ENCODE measurements around the gene KCTD21.

Gene KCTD21

GRCh38 chr11:78145511-78146025 is 42.9 kb downstream of the KCTD21 start:
- Histone ChIP-seq H3K4me1 (ENCODE audit: control insufficient read depth in 1 of 2, insufficient read depth in 2 of 2, low read length in 2 of 2) (no peaks in the 10 kb centered on the region), H3K9me3 (ENCODE audit: control insufficient read depth in 1 of 2, low read length in 2 of 2) (no peaks in the 10 kb centered on the region)

GRCh38 chr11:78140392-78141077 is 47.9 kb downstream of the KCTD21 start:
- peak overlapping the region in 1 of 2 donors; percentile 19 for H3K4me3 ChIP-seq (ENCODE audit: low read depth in 1 of 2, low read length in 2 of 2)
- H3K4me1 ChIP-seq (ENCODE audit: control insufficient read depth in 1 of 2, insufficient read depth in 2 of 2, low read length in 2 of 2): peaks cover 8 to 13% of the 10 kb centered on the region in 2 donors
- H3K36me3 ChIP-seq (ENCODE audit: control insufficient read depth in 1 of 2, insufficient read depth in 2 of 2, low read length in 2 of 2): no peaks in the 10 kb centered on the region
- H3K27ac ChIP-seq (ENCODE audit: low read depth, low read length): no peak overlapping the region
- no peaks in the 10 kb centered on the region for H3K27me3 ChIP-seq (ENCODE audit: control insufficient read depth in 1 of 2, insufficient read depth in 2 of 2, low read length in 2 of 2)
- H3K9ac ChIP-seq (ENCODE audit: low read depth in 1 of 2, low read length in 2 of 2): no peak overlapping the region
- H3K9me3 ChIP-seq (ENCODE audit: control insufficient read depth in 1 of 2, low read length in 2 of 2): no peaks in the 10 kb centered on the region

More at GRCh38 chr11:78145511-78146025, 42.9 kb downstream of the KCTD21 start:
- no peak overlapping the region for H3K4me3 ChIP-seq (ENCODE audit: low read depth in 1 of 2, low read length in 2 of 2)
- no peaks in the 10 kb centered on the region for H3K27me3 ChIP-seq (ENCODE audit: control insufficient read depth in 1 of 2, insufficient read depth in 2 of 2, low read length in 2 of 2)
- no peaks in the 10 kb centered on the region for H3K36me3 ChIP-seq (ENCODE audit: control insufficient read depth in 1 of 2, insufficient read depth in 2 of 2, low read length in 2 of 2)
- H3K9ac ChIP-seq (ENCODE audit: low read depth in 1 of 2, low read length in 2 of 2): no peak overlapping the region
- no peak overlapping the region for H3K27ac ChIP-seq (ENCODE audit: low read depth, low read length)

DNA sequence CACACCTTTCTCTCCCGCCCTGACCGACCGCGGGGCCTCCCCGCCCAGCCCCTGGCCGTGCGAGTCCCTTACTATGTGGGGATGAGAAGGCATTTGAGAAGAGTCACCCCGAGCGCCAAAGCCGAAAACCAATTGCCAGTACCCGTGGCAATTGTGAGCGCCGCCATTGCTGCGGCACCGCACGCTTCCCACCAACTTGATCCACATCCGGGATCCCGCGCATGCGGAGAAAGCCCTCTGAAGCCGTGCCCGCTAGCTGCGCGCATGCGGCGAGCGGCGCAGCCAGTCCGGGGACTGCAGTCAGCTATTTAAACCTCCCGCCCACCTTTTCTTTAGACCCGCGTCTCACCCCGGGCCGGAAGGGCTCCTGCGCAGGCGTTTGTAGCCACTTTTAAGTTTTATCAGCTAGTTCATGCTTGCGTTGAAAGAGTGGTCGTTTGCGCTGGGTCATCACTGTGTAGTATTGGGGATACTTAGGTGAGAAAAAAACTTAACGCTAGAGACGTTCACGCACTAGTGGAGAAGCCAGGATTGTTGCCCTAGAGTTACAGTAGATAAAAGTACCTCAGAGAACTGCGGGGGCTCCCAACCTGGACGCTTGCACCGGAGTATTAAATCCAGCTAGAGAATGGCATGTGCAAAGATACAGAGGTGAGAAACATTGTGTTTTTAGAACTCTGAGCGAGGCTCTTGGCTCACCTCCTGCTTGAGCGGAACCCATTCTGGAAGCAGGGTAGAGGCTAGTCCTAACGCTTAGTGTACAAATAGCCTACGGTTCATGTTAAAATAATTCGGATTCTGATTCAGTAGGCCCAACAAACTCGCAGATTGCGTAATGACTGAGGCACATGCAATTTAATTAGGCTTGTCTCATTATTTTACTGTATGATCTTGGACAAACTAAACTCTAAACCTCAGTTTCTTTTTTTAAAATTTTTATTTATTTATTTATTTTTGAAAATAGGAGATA is 48.7 kb downstream of the KCTD21 start, which contains the start of gene ALG8:
Gene ALG8 (minus strand): TSS at position 205 of the 970 bp plus-strand sequence. CDS start 38 bp downstream, at position 167.
- peaks cover 8 to 13% of the 10 kb centered on the region in 2 donors for H3K4me1 ChIP-seq (ENCODE audit: control insufficient read depth in 1 of 2, insufficient read depth in 2 of 2, low read length in 2 of 2)
- H3K4me3 ChIP-seq (ENCODE audit: low read depth in 1 of 2, low read length in 2 of 2): peak within 1 kb of the TSS; percentile 90 to 96
- peak within 1 kb of the TSS; percentile 77 to 81 for H3K9ac ChIP-seq (ENCODE audit: low read depth in 1 of 2, low read length in 2 of 2)
- H3K9me3 ChIP-seq (ENCODE audit: control insufficient read depth in 1 of 2, low read length in 2 of 2): no peaks in the 10 kb centered on the region
- no peaks in the 10 kb centered on the region for H3K36me3 ChIP-seq (ENCODE audit: control insufficient read depth in 1 of 2, insufficient read depth in 2 of 2, low read length in 2 of 2)
- no peaks in the 10 kb centered on the region for H3K27me3 ChIP-seq (ENCODE audit: control insufficient read depth in 1 of 2, insufficient read depth in 2 of 2, low read length in 2 of 2)
- H3K27ac ChIP-seq (ENCODE audit: low read depth, low read length): no peak within 1 kb of the TSS

DNA sequence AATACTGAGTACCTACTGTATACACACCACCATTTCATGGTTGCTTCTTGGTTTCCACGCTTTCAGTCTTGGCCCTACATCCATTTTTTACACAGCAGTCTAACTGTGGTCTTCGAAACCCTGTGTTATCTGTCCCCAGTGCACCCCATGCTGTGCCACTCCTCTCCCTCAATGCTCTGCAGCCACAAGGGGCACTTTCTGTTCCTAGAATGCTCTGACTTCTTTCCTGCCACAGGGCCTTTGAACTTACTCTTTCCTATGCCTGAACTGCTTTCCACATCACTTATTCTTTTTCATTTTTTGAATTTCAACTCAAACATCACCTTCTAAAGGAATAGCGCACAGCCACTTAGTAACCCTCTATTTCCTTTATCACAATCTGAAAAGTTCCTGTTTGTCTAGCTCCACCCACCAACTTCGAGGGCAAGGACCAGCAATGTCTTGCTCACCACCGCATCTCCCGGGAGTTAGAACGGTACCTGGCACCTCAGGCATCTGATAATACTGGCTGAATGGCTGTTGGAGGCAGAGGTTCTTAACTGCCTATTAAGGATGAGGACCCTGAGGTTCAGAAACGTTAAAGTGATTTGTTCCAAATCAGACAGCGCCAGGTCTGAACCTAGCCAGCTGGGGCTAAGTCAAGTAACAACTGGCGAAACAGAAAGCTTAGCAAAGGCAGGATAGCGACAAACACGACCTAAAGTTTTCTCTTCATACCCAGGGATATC is 49.6 kb downstream of the KCTD21 start:
- no peaks in the 10 kb centered on the region for H3K9me3 ChIP-seq (ENCODE audit: control insufficient read depth in 1 of 2, low read length in 2 of 2)
- H3K4me1 ChIP-seq (ENCODE audit: control insufficient read depth in 1 of 2, insufficient read depth in 2 of 2, low read length in 2 of 2): peaks cover 8 to 13% of the 10 kb centered on the region in 2 donors
- H3K4me3 ChIP-seq (ENCODE audit: low read depth in 1 of 2, low read length in 2 of 2): peak overlapping the region; percentile 90 to 96
- peak overlapping the region; percentile 77 to 81 for H3K9ac ChIP-seq (ENCODE audit: low read depth in 1 of 2, low read length in 2 of 2)
- no peak overlapping the region for H3K27ac ChIP-seq (ENCODE audit: low read depth, low read length)
- H3K36me3 ChIP-seq (ENCODE audit: control insufficient read depth in 1 of 2, insufficient read depth in 2 of 2, low read length in 2 of 2): no peaks in the 10 kb centered on the region
- H3K27me3 ChIP-seq (ENCODE audit: control insufficient read depth in 1 of 2, insufficient read depth in 2 of 2, low read length in 2 of 2): no peaks in the 10 kb centered on the region

GRCh38 chr11:78138291-78138690 is 50.1 kb downstream of the KCTD21 start:
- H3K4me1 ChIP-seq (ENCODE audit: control insufficient read depth in 1 of 2, insufficient read depth in 2 of 2, low read length in 2 of 2): peaks cover 8 to 13% of the 10 kb centered on the region in 2 donors
- H3K36me3 ChIP-seq (ENCODE audit: control insufficient read depth in 1 of 2, insufficient read depth in 2 of 2, low read length in 2 of 2): no peaks in the 10 kb centered on the region
- H3K9me3 ChIP-seq (ENCODE audit: control insufficient read depth in 1 of 2, low read length in 2 of 2): no peaks in the 10 kb centered on the region
- H3K27me3 ChIP-seq (ENCODE audit: control insufficient read depth in 1 of 2, insufficient read depth in 2 of 2, low read length in 2 of 2): no peaks in the 10 kb centered on the region
- no peak overlapping the region for H3K27ac ChIP-seq (ENCODE audit: low read depth, low read length)
- H3K9ac ChIP-seq (ENCODE audit: low read depth in 1 of 2, low read length in 2 of 2): peak overlapping the region in 1 of 2 donors; percentile 77
- H3K4me3 ChIP-seq (ENCODE audit: low read depth in 1 of 2, low read length in 2 of 2): peak overlapping the region; percentile 90 to 96

DNA sequence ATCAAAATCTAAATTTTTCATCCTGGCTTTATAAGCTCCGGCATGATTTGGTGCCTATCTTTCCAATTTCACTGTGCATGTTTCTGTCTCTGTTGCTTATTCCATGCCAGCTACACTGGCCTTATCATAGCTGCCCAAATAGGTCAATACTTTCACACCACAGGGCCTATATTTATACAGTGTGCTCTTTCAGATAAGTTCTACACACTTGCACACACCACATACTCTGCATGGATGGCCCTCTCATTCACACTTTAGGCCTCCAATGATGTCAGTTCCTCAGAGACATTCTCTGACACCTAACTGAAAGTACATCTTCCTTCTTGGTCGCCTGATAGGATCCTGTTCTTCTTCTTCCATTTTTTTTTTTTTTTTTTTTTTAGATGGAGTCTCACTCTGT is 56.0 kb downstream of the KCTD21 start:
- no peaks in the 10 kb centered on the region for H3K36me3 ChIP-seq (ENCODE audit: control insufficient read depth in 1 of 2, insufficient read depth in 2 of 2, low read length in 2 of 2)
- no peaks in the 10 kb centered on the region for H3K27me3 ChIP-seq (ENCODE audit: control insufficient read depth in 1 of 2, insufficient read depth in 2 of 2, low read length in 2 of 2)
- H3K4me3 ChIP-seq (ENCODE audit: low read depth in 1 of 2, low read length in 2 of 2): no peak overlapping the region
- no peaks in the 10 kb centered on the region for H3K4me1 ChIP-seq (ENCODE audit: control insufficient read depth in 1 of 2, insufficient read depth in 2 of 2, low read length in 2 of 2)
- H3K27ac ChIP-seq (ENCODE audit: low read depth, low read length): no peak overlapping the region
- H3K9ac ChIP-seq (ENCODE audit: low read depth in 1 of 2, low read length in 2 of 2): no peak overlapping the region
- H3K9me3 ChIP-seq (ENCODE audit: control insufficient read depth in 1 of 2, low read length in 2 of 2): no peaks in the 10 kb centered on the region

DNA sequence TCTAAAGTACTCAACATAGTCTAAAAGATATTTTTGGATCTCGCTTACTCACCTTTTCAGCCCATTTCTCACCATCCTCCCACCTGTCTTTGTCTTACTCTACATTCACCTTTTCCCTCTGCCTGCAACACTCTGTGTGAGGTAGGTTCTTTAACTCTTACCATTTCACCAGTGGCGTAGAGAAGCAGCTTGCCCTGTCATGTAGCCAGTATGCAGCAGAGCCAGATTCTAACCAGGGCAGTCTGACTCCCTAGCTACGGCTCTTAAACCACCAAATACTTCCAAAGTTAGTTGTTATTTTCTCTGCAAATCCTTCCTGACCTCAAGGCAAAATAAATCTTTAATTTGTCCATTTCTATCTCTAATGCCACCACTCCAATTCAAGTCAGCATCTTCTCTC is 56.5 kb downstream of the KCTD21 start:
- no peak overlapping the region for H3K4me3 ChIP-seq (ENCODE audit: low read depth in 1 of 2, low read length in 2 of 2)
- no peaks in the 10 kb centered on the region for H3K4me1 ChIP-seq (ENCODE audit: control insufficient read depth in 1 of 2, insufficient read depth in 2 of 2, low read length in 2 of 2)
- H3K27ac ChIP-seq (ENCODE audit: low read depth, low read length): no peak overlapping the region
- no peaks in the 10 kb centered on the region for H3K27me3 ChIP-seq (ENCODE audit: control insufficient read depth in 1 of 2, insufficient read depth in 2 of 2, low read length in 2 of 2)
- H3K9ac ChIP-seq (ENCODE audit: low read depth in 1 of 2, low read length in 2 of 2): no peak overlapping the region
- no peaks in the 10 kb centered on the region for H3K36me3 ChIP-seq (ENCODE audit: control insufficient read depth in 1 of 2, insufficient read depth in 2 of 2, low read length in 2 of 2)
- H3K9me3 ChIP-seq (ENCODE audit: control insufficient read depth in 1 of 2, low read length in 2 of 2): no peaks in the 10 kb centered on the region

- Histone ChIP-seq H3K27me3 (ENCODE audit: control insufficient read depth in 1 of 2, insufficient read depth in 2 of 2, low read length in 2 of 2) (no peaks in the 10 kb centered on the region), H3K36me3 (ENCODE audit: control insufficient read depth in 1 of 2, insufficient read depth in 2 of 2, low read length in 2 of 2) (peaks cover 0 to 6% of the 10 kb centered on the region in 2 donors), H3K9me3 (ENCODE audit: control insufficient read depth in 1 of 2, low read length in 2 of 2) (no peaks in the 10 kb centered on the region), H3K27ac (ENCODE audit: low read depth, low read length) (no peak overlapping the region), H3K4me1 (ENCODE audit: control insufficient read depth in 1 of 2, insufficient read depth in 2 of 2, low read length in 2 of 2) (no peaks in the 10 kb centered on the region), H3K4me3 (ENCODE audit: low read depth in 1 of 2, low read length in 2 of 2) (no peak overlapping the region), H3K9ac (ENCODE audit: low read depth in 1 of 2, low read length in 2 of 2) (no peak overlapping the region)
These were observed 61.0 kb downstream of the KCTD21 start for GRCh38 chr11:78127403-78127802.
